ENCODE results near the gene SUFU. TPM values are rescaled to one million over a fixed set of nuclear protein-coding genes. Genes with fewer than 3 reads are reported as not detected.
A peak's percentile ranks its signal among the peaks of the same experiment; 100 is the strongest.

SUFU gene
- total and polyA plus RNA-seq, 2 experiments from 2014 or later, result 10.9 to 18.2 TPM

DNA sequence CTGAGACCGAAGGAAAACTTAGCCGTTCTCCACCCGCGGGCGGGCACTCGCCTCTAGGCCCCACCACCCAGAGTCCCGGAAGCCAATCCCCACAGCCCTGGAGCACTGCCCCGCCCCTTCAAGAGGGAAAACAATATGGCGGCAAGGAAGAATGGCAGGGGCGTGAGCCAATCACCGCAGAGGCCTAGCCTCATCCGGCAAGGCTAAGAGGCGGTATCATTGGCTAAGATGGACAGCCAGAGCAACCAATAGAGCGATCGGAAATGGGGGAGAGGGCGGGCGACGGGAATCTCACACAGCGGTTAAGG is 1.8 kb upstream of the SUFU start:
- H2AFZ ChIP-seq, result peak overlapping the region; percentile 62
- H4K20me1 ChIP-seq (ENCODE audit: insufficient read depth, poor library complexity, severe bottlenecking), result peaks cover 61% of the 10 kb centered on the region
- no peaks in the 10 kb centered on the region for H3K36me3 ChIP-seq (replicated peaks; ENCODE audit: insufficient read depth, low read depth)

DNA sequence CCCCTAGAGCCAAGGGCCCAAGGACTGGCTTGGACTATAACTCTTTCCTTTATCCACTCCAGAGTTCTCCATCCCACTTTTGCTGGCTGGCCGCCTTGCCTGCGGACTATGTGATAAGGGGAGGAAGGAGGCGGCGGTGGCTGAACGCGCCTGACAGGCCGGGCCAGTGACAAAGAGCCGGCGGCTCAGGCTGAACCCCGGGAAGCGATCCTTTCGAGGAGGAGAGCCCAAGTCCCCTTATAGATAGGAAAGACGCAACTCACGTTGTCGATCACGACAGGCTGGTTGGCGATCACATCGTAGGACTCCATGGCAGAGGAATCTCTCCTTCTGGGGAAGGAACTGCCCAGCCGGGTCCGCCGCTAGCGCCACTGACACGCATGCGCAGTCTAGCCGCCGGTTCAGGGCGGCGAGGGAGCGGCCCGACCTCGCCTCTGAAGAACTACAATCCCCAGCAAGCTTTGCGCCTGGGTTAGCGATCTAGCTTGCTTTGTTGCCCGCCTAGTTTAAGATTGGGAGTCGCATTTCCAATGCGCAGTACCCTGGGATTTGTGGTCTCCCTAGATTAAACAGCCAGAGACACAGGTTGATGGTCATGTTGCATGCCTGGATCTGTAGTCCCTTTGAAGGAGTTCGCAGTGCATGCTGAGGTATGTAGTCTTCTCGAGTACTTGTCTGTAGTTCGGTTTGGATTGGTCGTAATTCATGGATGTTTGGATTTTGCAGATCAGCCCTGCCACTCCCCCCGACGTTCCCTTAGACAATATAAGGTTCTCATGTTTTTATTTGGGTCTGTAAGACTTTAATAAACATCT is 1.2 kb upstream of the SUFU start, which contains the start of gene ACTR1A:
Gene ACTR1A (minus strand): TSS at position 376 of the 815 bp plus-strand sequence. CDS start 65 bp downstream, at position 311.
- no peak for TF ChIP-seq EZH2phosphoT487 (IDR thresholded peaks at IDR 0.05; ENCODE audit: low read depth, severe bottlenecking, unreplicated experiment)
- TF ChIP-seq, protein P1, sequence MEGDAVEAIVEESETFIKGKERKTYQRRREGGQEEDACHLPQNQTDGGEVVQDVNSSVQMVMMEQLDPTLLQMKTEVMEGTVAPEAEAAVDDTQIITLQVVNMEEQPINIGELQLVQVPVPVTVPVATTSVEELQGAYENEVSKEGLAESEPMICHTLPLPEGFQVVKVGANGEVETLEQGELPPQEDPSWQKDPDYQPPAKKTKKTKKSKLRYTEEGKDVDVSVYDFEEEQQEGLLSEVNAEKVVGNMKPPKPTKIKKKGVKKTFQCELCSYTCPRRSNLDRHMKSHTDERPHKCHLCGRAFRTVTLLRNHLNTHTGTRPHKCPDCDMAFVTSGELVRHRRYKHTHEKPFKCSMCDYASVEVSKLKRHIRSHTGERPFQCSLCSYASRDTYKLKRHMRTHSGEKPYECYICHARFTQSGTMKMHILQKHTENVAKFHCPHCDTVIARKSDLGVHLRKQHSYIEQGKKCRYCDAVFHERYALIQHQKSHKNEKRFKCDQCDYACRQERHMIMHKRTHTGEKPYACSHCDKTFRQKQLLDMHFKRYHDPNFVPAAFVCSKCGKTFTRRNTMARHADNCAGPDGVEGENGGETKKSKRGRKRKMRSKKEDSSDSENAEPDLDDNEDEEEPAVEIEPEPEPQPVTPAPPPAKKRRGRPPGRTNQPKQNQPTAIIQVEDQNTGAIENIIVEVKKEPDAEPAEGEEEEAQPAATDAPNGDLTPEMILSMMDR (IDR thresholded peaks at IDR 0.05; ENCODE audit: poor library complexity), result no peak
- no peak for TF ChIP-seq EZH2 (IDR thresholded peaks at IDR 0.05; ENCODE audit: borderline replicate concordance)
- under 1% methylated on average over 42 of the region's 42 CpGs for WGBS (ENCODE audit: low lambda C conversion rate, missing lambda C conversion rate)
- Histone ChIP-seq H3K27me3 (no peaks in the 10 kb centered on the region), H3K4me1 (ENCODE audit: insufficient read depth) (peaks cover 17% of the 10 kb centered on the region), H3K4me2 (peak within 1 kb of the TSS; percentile 79), H3K4me3 (peak within 1 kb of the TSS; percentile 41), H2AFZ (peak within 1 kb of the TSS; percentile 62), H4K20me1 (ENCODE audit: insufficient read depth, poor library complexity, severe bottlenecking) (peaks cover 62% of the 10 kb centered on the region), H3K27ac (peak within 1 kb of the TSS; percentile 56), H3K9me2 (replicated peaks; ENCODE audit: insufficient read depth) (no peaks in the 10 kb centered on the region), H3K36me3 (replicated peaks; ENCODE audit: insufficient read depth, low read depth) (no peaks in the 10 kb centered on the region), H3K9me3 (ENCODE audit: low read depth) (no peaks in the 10 kb centered on the region), H3K79me2 (peaks cover 70% of the 10 kb centered on the region)
- DNase-seq (ENCODE audit: low spot score), result peak; percentile 98

More for the DNA sequence above, 1.8 kb upstream of the SUFU start:
- peak; percentile 99 for DNase-seq (ENCODE audit: low spot score)
- Histone ChIP-seq H3K27me3 (no peaks in the 10 kb centered on the region), H3K27ac (peak overlapping the region; percentile 56), H3K79me2 (peaks cover 70% of the 10 kb centered on the region), H3K9me2 (replicated peaks; ENCODE audit: insufficient read depth) (no peaks in the 10 kb centered on the region), H3K4me2 (peak overlapping the region; percentile 79), H3K4me1 (ENCODE audit: insufficient read depth) (peaks cover 17% of the 10 kb centered on the region), H3K4me3 (peak overlapping the region; percentile 41), H3K9me3 (ENCODE audit: low read depth) (no peaks in the 10 kb centered on the region)
- 0% methylated on average over 19 of the region's 19 CpGs for WGBS (ENCODE audit: low lambda C conversion rate, missing lambda C conversion rate)
- TF ChIP-seq EZH2 (IDR thresholded peaks at IDR 0.05; ENCODE audit: borderline replicate concordance), result no peak
- TF ChIP-seq EZH2phosphoT487 (IDR thresholded peaks at IDR 0.05; ENCODE audit: low read depth, severe bottlenecking, unreplicated experiment), result no peak
- TF ChIP-seq, protein P1 (IDR thresholded peaks at IDR 0.05; ENCODE audit: poor library complexity), result no peak

DNA sequence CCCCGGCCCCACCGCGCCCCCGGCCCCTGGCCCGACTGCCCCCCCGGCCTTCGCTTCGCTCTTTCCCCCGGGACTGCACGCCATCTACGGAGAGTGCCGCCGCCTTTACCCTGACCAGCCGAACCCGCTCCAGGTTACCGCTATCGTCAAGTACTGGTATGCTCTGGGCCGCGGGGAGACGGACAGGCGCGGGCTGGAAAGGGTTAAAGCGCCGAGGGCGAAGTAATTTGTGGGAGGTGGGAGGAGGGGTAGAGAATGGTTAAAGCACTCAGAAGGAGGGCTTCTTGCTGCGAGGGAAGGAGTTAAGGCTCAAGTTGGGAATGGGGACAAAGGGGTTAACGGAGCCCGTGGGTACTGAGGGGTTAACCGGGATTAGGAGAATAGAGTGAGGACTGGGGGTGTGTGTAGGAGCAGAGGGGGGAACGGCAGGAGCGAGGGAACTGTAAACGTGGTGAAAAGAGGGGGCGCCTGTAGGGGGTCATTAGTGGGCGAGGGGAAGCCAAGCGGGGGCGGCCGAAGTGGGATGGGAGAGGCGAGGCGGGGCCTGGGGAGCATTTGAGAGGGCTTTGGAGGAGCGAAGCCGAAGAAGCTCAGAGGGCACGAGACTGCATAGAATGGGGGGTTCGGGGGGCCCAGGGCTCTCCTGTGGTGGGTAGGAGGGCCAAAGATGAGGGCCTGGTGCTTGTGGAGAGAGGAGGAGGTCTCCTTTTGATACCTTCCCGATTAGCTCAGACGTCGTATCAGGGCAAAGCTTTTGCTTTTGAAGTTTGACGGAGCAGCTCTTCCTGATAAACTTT is 605 bp downstream of the SUFU start:
- H3K27ac ChIP-seq, result peak overlapping the region; percentile 75
- no peaks in the 10 kb centered on the region for H3K27me3 ChIP-seq
- DNase-seq (ENCODE audit: low spot score), result peak; percentile 62
- 2% methylated on average over 30 of the region's 47 CpGs for WGBS (ENCODE audit: low lambda C conversion rate, missing lambda C conversion rate)
- TF ChIP-seq EZH2phosphoT487 (IDR thresholded peaks at IDR 0.05; ENCODE audit: low read depth, severe bottlenecking, unreplicated experiment), result no peak
- TF ChIP-seq, protein P1 (IDR thresholded peaks at IDR 0.05; ENCODE audit: poor library complexity), result no peak
- no peak for TF ChIP-seq EZH2 (IDR thresholded peaks at IDR 0.05; ENCODE audit: borderline replicate concordance)
- H3K36me3 ChIP-seq (replicated peaks; ENCODE audit: insufficient read depth, low read depth), result no peaks in the 10 kb centered on the region
- H3K9me2 ChIP-seq (replicated peaks; ENCODE audit: insufficient read depth), result no peaks in the 10 kb centered on the region
- H3K4me2 ChIP-seq, result peak overlapping the region; percentile 88
- H3K9me3 ChIP-seq (ENCODE audit: low read depth), result no peaks in the 10 kb centered on the region
- peak overlapping the region; percentile 47 for H2AFZ ChIP-seq
- peaks cover 17% of the 10 kb centered on the region for H3K4me1 ChIP-seq (ENCODE audit: insufficient read depth)
- H4K20me1 ChIP-seq (ENCODE audit: insufficient read depth, poor library complexity, severe bottlenecking), result peaks cover 60% of the 10 kb centered on the region
- H3K79me2 ChIP-seq, result peaks cover 70% of the 10 kb centered on the region
- peak overlapping the region; percentile 97 for H3K4me3 ChIP-seq
